ENCODE data around the gene GRK1. TPM values are rescaled to one million over a fixed set of nuclear protein-coding genes. Genes with fewer than 3 reads are reported as not detected.
A peak's percentile ranks its signal among the peaks of the same experiment; 100 is the strongest.
"Not testable (repeated sequence)": the region's sequence is repeated elsewhere in the genome, so short reads cannot be mapped to it uniquely, and the experiment has no call there.

Gene GRK1
- total and polyA plus RNA-seq, 2 of the 13 experiments (the other 11 are each of a cell fraction or from before 2014, with no cell fraction given), result 0.07 to 0.12 TPM

DNA sequence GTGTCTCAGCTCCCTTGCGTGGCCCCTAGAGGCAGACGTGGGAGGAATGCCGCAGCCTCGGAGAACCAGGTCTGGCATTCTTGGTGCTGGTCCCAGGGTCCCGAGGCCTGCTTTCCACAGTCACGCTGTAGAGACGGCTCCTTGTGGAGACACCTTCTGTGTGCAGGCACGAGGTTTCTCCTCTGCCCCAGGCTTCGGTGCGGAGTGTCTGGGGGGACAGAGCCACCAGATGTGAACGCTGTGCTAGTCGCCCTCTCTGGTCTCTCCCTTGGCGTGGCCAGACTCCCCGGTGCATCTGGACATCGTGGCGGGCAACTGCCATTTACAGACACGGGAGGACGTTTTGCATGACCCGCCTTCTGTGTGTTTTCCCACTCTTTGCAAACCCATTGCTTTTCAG lies 84.5 kb downstream of the GRK1 start:
- Histone ChIP-seq H3K27ac (ENCODE audit: extremely low read length, insufficient read depth, low read length) (no peak overlapping the region), H3K4me1 (ENCODE audit: insufficient read depth, low read length) (peaks cover 21% of the 10 kb centered on the region), H3K9me3 (ENCODE audit: low read length) (no peaks in the 10 kb centered on the region), H3K27me3 (ENCODE audit: control insufficient read depth in 1 of 2, insufficient read depth in 2 of 2, low read length in 2 of 2) (peaks cover 6 to 20% of the 10 kb centered on the region in 2 experiments; a peak in 2 of 5 replicates), H3K4me2 (ENCODE audit: low read depth, low read length) (no peak overlapping the region), H3K79me2 (ENCODE audit: insufficient read depth, low read length) (no peaks in the 10 kb centered on the region), H3K9ac (ENCODE audit: insufficient read depth, low read depth, low read length) (no peak overlapping the region), H3K4me3 (replicated peaks in 1 of 3; ENCODE audit: insufficient read depth in 1 of 3, low read depth in 2 of 3, low read length in 3 of 3) (no peak overlapping the region), H2AFZ (ENCODE audit: low read length) (no peak overlapping the region), H3K36me3 (replicated peaks in 1 of 2; ENCODE audit: control insufficient read depth in 1 of 2, insufficient read depth in 2 of 2, low read length in 2 of 2) (no peaks in the 10 kb centered on the region), H4K20me1 (ENCODE audit: insufficient read depth, low read length) (no peaks in the 10 kb centered on the region)
- ChIA-PET POLR2A (no interaction called here), CTCF (ENCODE audit: low intra/inter-chr PET ratio, low total read pairs) (no interaction called here)
- DNase-seq (ENCODE audit: low spot score) (no peak), ATAC-seq (no peak), FAIRE-seq (no peak)
- no TSS peak for BruUV-seq (replicated peaks)
- intact Hi-C loops (cut with micrococcal nuclease; ENCODE audit: unreplicated experiment) (no loop called here), in situ Hi-C loops (cut with HindIII; ENCODE audit: extremely low pct_ligation_motif_present, low pct_unique_long_range_greater_than_20kb) (no loop called here)
- no peak for TF ChIP-seq ZNF546 (CRISPR knock-in tag; conservative IDR thresholded peaks at IDR 0.05)
- no peak for TF ChIP-seq LCORL (IDR thresholded peaks at IDR 0.05)
- no peak for TF ChIP-seq LCORL (CRISPR knock-in tag; IDR thresholded peaks at IDR 0.05)
- TF ChIP-seq KAT8 (CRISPR knock-in tag; IDR thresholded peaks at IDR 0.05), result no peak
- TF ChIP-seq, protein P1, sequence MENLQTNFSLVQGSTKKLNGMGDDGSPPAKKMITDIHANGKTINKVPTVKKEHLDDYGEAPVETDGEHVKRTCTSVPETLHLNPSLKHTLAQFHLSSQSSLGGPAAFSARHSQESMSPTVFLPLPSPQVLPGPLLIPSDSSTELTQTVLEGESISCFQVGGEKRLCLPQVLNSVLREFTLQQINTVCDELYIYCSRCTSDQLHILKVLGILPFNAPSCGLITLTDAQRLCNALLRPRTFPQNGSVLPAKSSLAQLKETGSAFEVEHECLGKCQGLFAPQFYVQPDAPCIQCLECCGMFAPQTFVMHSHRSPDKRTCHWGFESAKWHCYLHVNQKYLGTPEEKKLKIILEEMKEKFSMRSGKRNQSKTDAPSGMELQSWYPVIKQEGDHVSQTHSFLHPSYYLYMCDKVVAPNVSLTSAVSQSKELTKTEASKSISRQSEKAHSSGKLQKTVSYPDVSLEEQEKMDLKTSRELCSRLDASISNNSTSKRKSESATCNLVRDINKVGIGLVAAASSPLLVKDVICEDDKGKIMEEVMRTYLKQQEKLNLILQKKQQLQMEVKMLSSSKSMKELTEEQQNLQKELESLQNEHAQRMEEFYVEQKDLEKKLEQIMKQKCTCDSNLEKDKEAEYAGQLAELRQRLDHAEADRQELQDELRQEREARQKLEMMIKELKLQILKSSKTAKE (CRISPR knock-in tag; IDR thresholded peaks at IDR 0.05; ENCODE audit: borderline replicate concordance), result no peak
- peak; percentile 65; the same call in 1 of the 2 replicates for TF ChIP-seq ZNF768 (CRISPR knock-in tag; IDR thresholded peaks at IDR 0.05)
- TF ChIP-seq FOXA3 (CRISPR knock-in tag; IDR thresholded peaks at IDR 0.05), result no peak
- 67% methylated on average over 6 of the region's 19 CpGs for WGBS (ENCODE audit: low lambda C conversion rate)

DNA sequence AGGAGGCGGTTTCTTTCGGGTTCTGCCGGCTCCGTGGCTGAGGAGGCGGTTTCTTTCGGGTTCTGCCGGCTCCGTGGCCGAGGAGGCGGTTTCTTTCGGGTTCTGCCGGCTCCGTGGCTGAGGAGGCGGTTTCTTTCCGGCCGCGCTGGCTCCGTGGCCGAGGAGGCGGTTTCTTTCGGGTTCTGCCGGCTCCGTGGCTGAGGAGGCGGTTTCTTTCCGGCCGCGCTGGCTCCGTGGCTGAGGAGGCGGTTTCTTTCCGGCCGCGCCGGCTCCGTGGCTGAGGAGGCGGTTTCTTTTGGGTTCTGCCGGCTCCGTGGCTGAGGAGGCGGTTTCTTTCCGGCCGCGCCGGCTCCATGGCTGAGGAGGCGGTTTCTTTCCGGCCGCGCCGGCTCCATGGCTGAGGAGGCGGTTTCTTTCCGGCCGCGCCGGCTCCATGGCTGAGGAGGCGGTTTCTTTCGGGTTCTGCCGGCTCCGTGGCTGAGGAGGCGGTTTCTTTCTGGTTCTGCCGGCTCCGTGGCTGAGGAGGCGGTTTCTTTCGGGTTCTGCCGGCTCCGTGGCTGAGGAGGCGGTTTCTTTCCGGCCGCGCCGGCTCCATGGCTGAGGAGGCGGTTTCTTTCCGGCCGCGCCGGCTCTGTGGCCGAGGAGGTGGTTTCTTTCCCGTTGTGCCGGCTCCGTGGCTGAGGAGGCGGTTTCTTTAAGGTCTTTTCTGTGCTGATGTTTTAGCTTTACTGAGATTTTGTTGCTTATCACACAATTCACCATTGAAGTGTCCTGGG lies 85.4 kb downstream of the GRK1 start:
- H3K79me2 ChIP-seq (ENCODE audit: insufficient read depth, low read length); H4K20me1 ChIP-seq (ENCODE audit: insufficient read depth, low read length); H3K4me2 ChIP-seq (ENCODE audit: low read depth, low read length); H3K9ac ChIP-seq (ENCODE audit: insufficient read depth, low read depth, low read length); H3K9me3 ChIP-seq (ENCODE audit: low read length); POLR2A ChIA-PET; in situ Hi-C loops (cut with HindIII; ENCODE audit: extremely low pct_ligation_motif_present, low pct_unique_long_range_greater_than_20kb); H3K36me3 ChIP-seq (replicated peaks in 1 of 2; ENCODE audit: control insufficient read depth in 1 of 2, insufficient read depth in 2 of 2, low read length in 2 of 2); H3K27ac ChIP-seq (ENCODE audit: extremely low read length, insufficient read depth, low read length); FAIRE-seq; H3K4me3 ChIP-seq (replicated peaks in 1 of 3; ENCODE audit: insufficient read depth in 1 of 3, low read depth in 2 of 3, low read length in 3 of 3); intact Hi-C loops (cut with micrococcal nuclease; ENCODE audit: unreplicated experiment); H2AFZ ChIP-seq (ENCODE audit: low read length); BruUV-seq (replicated peaks); DNase-seq (ENCODE audit: low spot score); CTCF ChIA-PET (ENCODE audit: low intra/inter-chr PET ratio, low total read pairs); ATAC-seq: not testable (repeated sequence)
- Histone ChIP-seq H3K4me1 (ENCODE audit: insufficient read depth, low read length) (peaks cover 12% of the 10 kb centered on the region), H3K27me3 (ENCODE audit: control insufficient read depth in 1 of 2, insufficient read depth in 2 of 2, low read length in 2 of 2) (peaks cover 6 to 21% of the 10 kb centered on the region in 2 experiments; a peak in 2 of 5 replicates)
- WGBS (ENCODE audit: low lambda C conversion rate), result 83% methylated on average over 47 of the region's 78 CpGs

All from HepG2 (cell line).